Measurements from ENCODE around the gene MCTP1.

GRCh38 chr5:94749042-94749441 is 535.9 kb downstream of the MCTP1 start:
- no peak for TF ChIP-seq LEF1 (IDR thresholded peaks at IDR 0.05)
- no peak for TF ChIP-seq POLR2AphosphoS5 (IDR thresholded peaks at IDR 0.05; ENCODE audit: control insufficient read depth, insufficient read depth, low read depth, low read length)
- no peak for TF ChIP-seq CTBP1 (IDR thresholded peaks at IDR 0.05; ENCODE audit: borderline replicate concordance)
- no peak for TF ChIP-seq ZNF24 (IDR thresholded peaks at IDR 0.05)
- no peak for TF ChIP-seq ZNF77 (CRISPR knock-in tag; IDR thresholded peaks at IDR 0.05)
- no peak for TF ChIP-seq EP300 (IDR thresholded peaks at IDR 0.05; ENCODE audit: low read length)
- no peak for TF ChIP-seq ZKSCAN1 (IDR thresholded peaks at IDR 0.05; ENCODE audit: low read depth, low read length)
- no peak for TF ChIP-seq ZNF436 (CRISPR knock-in tag; IDR thresholded peaks at IDR 0.05)
- TF ChIP-seq MED1 (CRISPR knock-in tag; IDR thresholded peaks at IDR 0.05; ENCODE audit: borderline replicate concordance) = no peak
- no peak for TF ChIP-seq SP1 (CRISPR knock-in tag; IDR thresholded peaks at IDR 0.05)
- TF ChIP-seq ZNF146 (CRISPR knock-in tag; IDR thresholded peaks at IDR 0.05; ENCODE audit: unreplicated experiment) = no peak
- TF ChIP-seq ZNF274 (IDR thresholded peaks at IDR 0.05; ENCODE audit: borderline replicate concordance, low read depth, low read length) = no peak
